M059J (cell line): Measurements from ENCODE around the gene OTOF. TPM values are rescaled to one million over a fixed set of nuclear protein-coding genes. Genes with fewer than 3 reads are reported as not detected.

Experiments used
- DNase-seq: peaks from one replicate; pipeline ENCODE4 v3.0.0-alpha.2; 2012; ENCODE audit warnings: low read depth
- total RNA-seq: library from RNA; depleted of rRNA; stranded (reverse); fragments of >200 nt; shearing (Covaris generic); gene quantifications from 2 replicates; pipeline ENCODE4 v1.2.3, GENCODE V29; 2014; rRNA removed

Gene OTOF
- total RNA-seq, 1 experiment from 2014 or later = 0.05 TPM

- peak; percentile 25 for DNase-seq
These were observed 65.7 kb downstream of the OTOF start for GRCh38 chr2:26412091-26412673.

GRCh38 chr2:26411419-26411818, 66.5 kb downstream of the OTOF start:
- DNase-seq = no peak

- DNase-seq = no peak
These were observed 67.1 kb downstream of the OTOF start for GRCh38 chr2:26410764-26411243.

- DNase-seq = no peak
These were observed 68.1 kb downstream of the OTOF start for GRCh38 chr2:26409785-26410184.

- no peak for DNase-seq
These were observed 70.4 kb downstream of the OTOF start for GRCh38 chr2:26407526-26407925.

Other genes with a start within 250 kb of the OTOF start
- 81.8 and 98.4 TPM in 2 replicates for gene HADHA, start 233.5 kb downstream of the OTOF start, total RNA-seq
- 55.6 and 83.1 TPM in 2 replicates for gene HADHB, start 233.2 kb downstream of the OTOF start, total RNA-seq
- 11.6 and 19.8 TPM in 2 replicates for gene SELENOI, start 132.0 kb downstream of the OTOF start, total RNA-seq
- 0.10 and 0.12 TPM in 2 replicates for gene ADGRF3, start 131.3 kb downstream of the OTOF start, total RNA-seq
- gene DRC1, start 76.2 kb downstream of the OTOF start, total RNA-seq = not detected in 2 replicates
- not detected in 2 replicates for gene CIB4, start 163.2 kb upstream of the OTOF start, total RNA-seq
- gene KCNK3, start 214.6 kb upstream of the OTOF start, total RNA-seq = 2.4 and 2.8 TPM in 2 replicates